ENCODE results near the gene CCDC15. TPM values are rescaled to one million over a fixed set of nuclear protein-coding genes. Genes with fewer than 3 reads are reported as not detected.
"Not testable (repeated sequence)": the region's sequence is repeated elsewhere in the genome, so short reads cannot be mapped to it uniquely, and the experiment has no call there.

Gene CCDC15
- total RNA-seq, 1 experiment from 2014 or later, result 4.0 TPM

DNA sequence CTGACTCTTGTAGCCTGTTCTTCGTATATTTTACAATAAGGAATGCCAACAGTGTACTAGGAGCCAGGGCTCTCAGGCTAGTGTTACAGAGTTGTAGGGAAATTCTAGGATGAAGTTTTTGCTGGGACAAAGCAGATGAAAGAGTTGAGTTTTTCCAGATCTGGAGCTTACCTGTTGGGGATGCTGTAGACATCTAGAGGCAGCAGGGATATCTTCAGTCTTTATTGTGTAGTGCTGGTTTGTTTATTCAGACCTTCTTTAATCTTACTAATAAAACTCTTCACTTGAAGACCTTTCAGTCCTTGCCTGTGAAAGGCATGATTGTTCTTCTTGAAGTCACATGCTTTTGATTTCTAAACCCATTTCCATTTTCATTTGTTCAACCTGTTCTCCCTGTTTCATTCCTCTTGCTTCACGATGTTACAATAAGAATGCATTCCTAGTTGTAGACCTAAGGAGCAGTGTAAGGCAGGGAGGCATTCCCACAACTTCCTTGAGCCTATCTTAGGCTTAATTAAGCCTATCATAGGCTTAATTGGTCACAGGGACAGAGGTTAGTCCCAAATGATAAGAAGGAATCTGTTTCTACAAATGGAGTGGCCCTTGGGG, 101.2 kb downstream of the CCDC15 start:
- no peaks in the 10 kb centered on the region for H3K36me3 Mint-ChIP-seq (ENCODE audit: insufficient read depth, unreplicated experiment)
- Histone ChIP-seq H3K9me3 (peaks cover 3% of the 10 kb centered on the region; the same call in 1 of the 2 replicates), H3K27me3 (replicated peaks; ENCODE audit: control insufficient read depth, insufficient read depth, low read length) (no peaks in the 10 kb centered on the region), H3K4me1 (peaks cover 32% of the 10 kb centered on the region), H3K4me3 (ENCODE audit: low read depth, low read length) (no peak overlapping the region), H3K36me3 (ENCODE audit: control insufficient read depth, insufficient read depth, low read length) (no peaks in the 10 kb centered on the region)
- H3K27me3 Mint-ChIP-seq (ENCODE audit: insufficient read depth, unreplicated experiment), result no peaks in the 10 kb centered on the region
- no peak overlapping the region for H3K27ac Mint-ChIP-seq (ENCODE audit: unreplicated experiment)
- TF ChIP-seq, protein P1, sequence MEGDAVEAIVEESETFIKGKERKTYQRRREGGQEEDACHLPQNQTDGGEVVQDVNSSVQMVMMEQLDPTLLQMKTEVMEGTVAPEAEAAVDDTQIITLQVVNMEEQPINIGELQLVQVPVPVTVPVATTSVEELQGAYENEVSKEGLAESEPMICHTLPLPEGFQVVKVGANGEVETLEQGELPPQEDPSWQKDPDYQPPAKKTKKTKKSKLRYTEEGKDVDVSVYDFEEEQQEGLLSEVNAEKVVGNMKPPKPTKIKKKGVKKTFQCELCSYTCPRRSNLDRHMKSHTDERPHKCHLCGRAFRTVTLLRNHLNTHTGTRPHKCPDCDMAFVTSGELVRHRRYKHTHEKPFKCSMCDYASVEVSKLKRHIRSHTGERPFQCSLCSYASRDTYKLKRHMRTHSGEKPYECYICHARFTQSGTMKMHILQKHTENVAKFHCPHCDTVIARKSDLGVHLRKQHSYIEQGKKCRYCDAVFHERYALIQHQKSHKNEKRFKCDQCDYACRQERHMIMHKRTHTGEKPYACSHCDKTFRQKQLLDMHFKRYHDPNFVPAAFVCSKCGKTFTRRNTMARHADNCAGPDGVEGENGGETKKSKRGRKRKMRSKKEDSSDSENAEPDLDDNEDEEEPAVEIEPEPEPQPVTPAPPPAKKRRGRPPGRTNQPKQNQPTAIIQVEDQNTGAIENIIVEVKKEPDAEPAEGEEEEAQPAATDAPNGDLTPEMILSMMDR (IDR thresholded peaks at IDR 0.05; ENCODE audit: insufficient read depth in 1 of 2, low read depth in 1 of 2, low read length in 1 of 2, severe bottlenecking in 1 of 2, unreplicated experiment in 1 of 2), result no peak
- POLR2A ChIA-PET, result no interaction called here
- no peaks in the 10 kb centered on the region for H3K9me3 Mint-ChIP-seq (ENCODE audit: unreplicated experiment)
- DNase-seq, result peak in 1 of 2 experiments; percentile 64
- H3K4me3 Mint-ChIP-seq (ENCODE audit: unreplicated experiment), result peak overlapping the region; percentile 11
- intact Hi-C loops (cut with micrococcal nuclease; ENCODE audit: unreplicated experiment), result loop anchor here (5.0 kb wide), 1 partner anchor 83 kb away; no protein-coding TSS in a partner anchor
- CTCF ChIA-PET, result interaction anchor here (0.6 to 1.0 kb wide), 2 partner anchors 36 to 56 kb away, joined by 3 to 4 read pairs; partner anchors contain the start of gene TMEM218
- BruUV-seq (replicated peaks), result no TSS peak
- H3K4me1 Mint-ChIP-seq (ENCODE audit: low read depth, unreplicated experiment), result peaks cover 17% of the 10 kb centered on the region

DNA sequence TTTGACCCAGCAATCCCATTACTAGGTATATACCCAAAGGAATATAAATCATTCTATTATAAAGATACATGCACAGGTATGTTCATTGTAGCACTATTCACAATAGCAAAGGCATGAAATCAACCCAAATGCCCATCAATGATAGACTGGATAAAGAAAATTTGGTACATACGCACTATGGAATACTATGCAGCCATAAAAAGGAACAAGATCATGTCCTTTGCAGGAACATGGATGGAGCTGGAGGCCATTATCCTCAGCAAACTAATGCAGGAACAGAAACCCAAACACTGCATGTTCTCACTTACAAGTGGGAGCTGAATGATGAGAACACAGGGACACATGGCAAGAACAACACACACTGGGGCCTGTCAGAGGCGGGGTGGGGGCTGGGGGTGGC, 102.1 kb downstream of the CCDC15 start:
- H3K36me3 Mint-ChIP-seq (ENCODE audit: insufficient read depth, unreplicated experiment); H3K27ac Mint-ChIP-seq (ENCODE audit: unreplicated experiment); BruUV-seq (replicated peaks); H3K4me3 Mint-ChIP-seq (ENCODE audit: unreplicated experiment); H3K9me3 Mint-ChIP-seq (ENCODE audit: unreplicated experiment); H3K36me3 ChIP-seq (ENCODE audit: control insufficient read depth, insufficient read depth, low read length); H3K27me3 ChIP-seq (replicated peaks; ENCODE audit: control insufficient read depth, insufficient read depth, low read length); H3K27me3 Mint-ChIP-seq (ENCODE audit: insufficient read depth, unreplicated experiment); DNase-seq; POLR2A ChIA-PET; CTCF ChIA-PET; H3K4me3 ChIP-seq (ENCODE audit: low read depth, low read length); H3K9me3 ChIP-seq: not testable (repeated sequence)
- intact Hi-C loops (cut with micrococcal nuclease; ENCODE audit: unreplicated experiment), result loop anchor here (5.0 kb wide), 1 partner anchor 84 kb away; no protein-coding TSS in a partner anchor
- H3K4me1 Mint-ChIP-seq (ENCODE audit: low read depth, unreplicated experiment), result peaks cover 17% of the 10 kb centered on the region
- H3K4me1 ChIP-seq, result peaks cover 32% of the 10 kb centered on the region

DNA sequence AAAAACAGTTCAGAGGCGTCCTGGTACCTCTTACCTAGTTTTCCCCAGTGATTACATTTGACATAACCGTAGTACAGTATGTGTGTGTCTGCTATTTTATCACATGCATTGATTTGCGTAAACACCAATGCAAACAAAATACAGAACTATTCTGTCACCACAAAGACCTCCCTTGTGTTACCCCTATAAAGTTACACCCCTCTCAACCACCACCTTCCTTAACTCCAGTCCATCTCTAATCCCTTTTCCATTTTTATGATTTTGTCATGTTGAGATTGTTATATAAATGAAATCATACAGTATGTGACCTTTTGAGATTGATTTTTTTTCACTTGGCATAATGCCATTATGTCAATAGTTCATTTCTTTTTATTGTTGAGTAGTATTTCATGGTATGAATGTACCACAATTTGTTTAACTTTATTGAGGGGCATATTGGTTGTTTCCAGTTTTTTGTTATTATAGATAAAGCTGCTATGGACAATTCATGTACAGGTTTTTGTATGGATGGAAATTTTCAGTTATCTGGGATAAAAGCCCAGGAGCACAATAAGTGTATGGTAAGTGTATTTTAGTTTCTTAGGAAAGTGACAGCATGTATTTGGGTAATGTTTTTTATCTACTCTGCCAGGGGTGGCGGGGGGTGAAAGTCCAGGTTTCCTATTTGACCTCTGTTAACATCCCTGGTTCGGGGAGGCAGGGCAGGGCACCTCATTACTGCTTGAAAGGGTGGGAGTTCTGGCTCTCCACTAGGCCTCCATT, 103.1 kb downstream of the CCDC15 start:
- POLR2A ChIA-PET, result no interaction called here
- TF ChIP-seq, protein P1 (IDR thresholded peaks at IDR 0.05; ENCODE audit: insufficient read depth in 1 of 2, low read depth in 1 of 2, low read length in 1 of 2, severe bottlenecking in 1 of 2, unreplicated experiment in 1 of 2), result no peak
- CTCF ChIA-PET, result no interaction called here

More for the DNA sequence above, 103.1 kb downstream of the CCDC15 start:
- Mint-ChIP-seq H3K36me3 (ENCODE audit: insufficient read depth, unreplicated experiment) (no peaks in the 10 kb centered on the region), H3K4me1 (ENCODE audit: low read depth, unreplicated experiment) (peaks cover 17% of the 10 kb centered on the region), H3K27ac (ENCODE audit: unreplicated experiment) (no peak overlapping the region), H3K4me3 (ENCODE audit: unreplicated experiment) (no peak overlapping the region), H3K9me3 (ENCODE audit: unreplicated experiment) (no peaks in the 10 kb centered on the region), H3K27me3 (ENCODE audit: insufficient read depth, unreplicated experiment) (no peaks in the 10 kb centered on the region)
- H3K27me3 ChIP-seq (replicated peaks; ENCODE audit: control insufficient read depth, insufficient read depth, low read length), result no peaks in the 10 kb centered on the region
- intact Hi-C loops (cut with micrococcal nuclease; ENCODE audit: unreplicated experiment), result loop anchor here (5.0 kb wide), 1 partner anchor 85 kb away; no protein-coding TSS in a partner anchor
- BruUV-seq (replicated peaks), result no TSS peak
- no peak overlapping the region for H3K4me3 ChIP-seq (ENCODE audit: low read depth, low read length)
- H3K9me3 ChIP-seq, result peaks cover 3% of the 10 kb centered on the region; the same call in 1 of the 2 replicates
- no peak for DNase-seq
- H3K36me3 ChIP-seq (ENCODE audit: control insufficient read depth, insufficient read depth, low read length), result no peaks in the 10 kb centered on the region
- H3K4me1 ChIP-seq, result peaks cover 32% of the 10 kb centered on the region

All from Caco-2 (cell line).